Heart left ventricle (tissue), 13 donors: ENCODE results near the gene ACAP3.

Source experiments
- CTCF ChIP-seq, 12 donors: fragments of 200-600 bp; sonication (generic) in 4 of 12; IDR thresholded peaks; one replicate each; pipeline versions ENCODE4 v1.5.0 to v1.8.0; 2018 to 2022; ENCODE audit warnings: antibody characterized with exemption in 12 of 12, mild to moderate bottlenecking in 5 of 12
- POLR2A ChIP-seq, 2 donors: fragments of 450-650 bp; IDR thresholded peaks; one replicate each; pipeline ENCODE4 v1.6.1; 2017; ENCODE audit warnings: antibody characterized with exemption in 2 of 2, mild to moderate bottlenecking in 2 of 2, moderate library complexity in 2 of 2
- donor health status: ischemic (EF 13 %, LVEDD 7.1; RV severe dilation, severe dysfunction).
- donor health status: DM: no; HTN: yes; CAD: no.
- donor health status: DM: no; HTN: no; CAD: no.
- donor health status: ischemic (EF 25% LVEDD 6.9; RV normal size, moderate dysfunction).
- donor health status: ischemic (EF 25% LVEDD 5.7; RV mildly dilated, moderate dysfunction).
- donor health status: ischemic (EF 35%, LVEDD 5.7; RV mildly dilated, moderate dysfunction).
- donor health status: nonischemic (EF 11% LVEDD 7.7; RV severe dilation, severe dysfunction).
- donor health status: DM: yes; HTN: yes; CAD: no.
- donor health status: PGD.
- donor health status: ischemic (EF 29% LVEDD 5.4; RV normal size, mild dysfunction).
- donor health status: nonischemic (EF 23%, LVEDD 6.1; RV moderate dilation, normal function).

GRCh38 chr1:1255611-1256010 is 52.1 kb downstream of the ACAP3 start:
- TF ChIP-seq POLR2A (IDR thresholded peaks at IDR 0.05) (no peak), CTCF (IDR thresholded peaks at IDR 0.05) (no peak)
